CD4-positive, alpha-beta T cell treated with Interleukin-4 for 1 hour (primary cell): ENCODE results near the gene KRT72.

Source experiments
- DNase-seq, 2 donors: peaks; one replicate each; pipeline ENCODE4 v3.0.0-alpha.2; 2020 to 2022

KRT72 gene

GRCh38 chr12:52539083-52539820 lies 62.0 kb downstream of the KRT72 start:
- DNase-seq = no peak

GRCh38 chr12:52537101-52537500 lies 64.2 kb downstream of the KRT72 start:
- no peak for DNase-seq
